HepG2 (cell line): ENCODE measurements around the gene CFTR. TPM values are rescaled to one million over a fixed set of nuclear protein-coding genes. Genes with fewer than 3 reads are reported as not detected.
A peak's percentile ranks its signal among the peaks of the same experiment; 100 is the strongest.

ENCODE experiments used
- ATAC-seq: fragments of 200-7000 bp; cut with Tn5 transposase; 3 replicates; pipeline ENCODE4 v1.9.1; 2020; ENCODE audit warnings: mild to moderate bottlenecking, moderate library complexity
- BruUV-seq: library from RNA; stranded (reverse); fragments of 400-500 nt; replicated peaks from 2 replicates; lab custom pipeline; 2021; lab: Mats Ljungman, UMichigan
- CTCF ChIA-PET: fragments of 300-600 bp; formaldehyde crosslinking; extraction: SDS; loops from one replicate; lab custom pipeline; 2021; ENCODE audit warnings: low total read pairs, inconsistent platforms, low intra/inter-chr PET ratio; lab: Yijun Ruan, JAX
- POLR2A ChIA-PET: fragments of 350-600 bp; sonication (Branson Sonifier 250); formaldehyde crosslinking; loops from one replicate; lab custom pipeline; 2020; ENCODE audit warnings: antibody characterized with exemption, inconsistent platforms; lab: Yijun Ruan, JAX
- DNase-seq: peaks from one replicate; pipeline ENCODE4 v3.0.0-alpha.2; 2015; ENCODE audit warnings: low spot score
- FAIRE-seq: peaks from 3 replicates; lab custom pipeline; 2011; peaks lifted over from hg19 to GRCh38; lab: Jason Lieb, UNC
- H2AFZ ChIP-seq: one replicate; pipeline ENCODE4 v1.6.1; 2011; ENCODE audit warnings: low read length, inconsistent platforms
- H3K27ac ChIP-seq: fragments of 300-600 bp; 3 replicates; pipeline ENCODE4 v1.8.0; 2011; ENCODE audit warnings: mixed run types, mild to moderate bottlenecking, mixed read lengths, low read length, inconsistent platforms; ENCODE audit not compliant: insufficient read depth; ENCODE audit errors: extremely low read length
- H3K27me3 ChIP-seq, 2 experiments: fragments of 200-600 bp in 1 of 2; 2 replicates in 1 of 2; 3 replicates in 1 of 2; pipeline versions ENCODE4 v1.6.0 to v1.8.0; 2011; ENCODE audit warnings: low read length in 2 of 2, mild to moderate bottlenecking in 2 of 2, moderate library complexity in 2 of 2, inconsistent platforms in 1 of 2; ENCODE audit not compliant: insufficient read depth in 2 of 2, control insufficient read depth in 1 of 2
- H3K36me3 ChIP-seq, 2 experiments: fragments of 200-600 bp in 1 of 2; replicated peaks in 1 of 2; 2 replicates in 1 of 2; 3 replicates in 1 of 2; pipeline versions ENCODE4 v1.5.1 to v1.8.0; 2011; ENCODE audit warnings: low read length in 2 of 2, inconsistent platforms in 1 of 2; ENCODE audit not compliant: insufficient read depth in 2 of 2, control insufficient read depth in 1 of 2
- H3K4me1 ChIP-seq: 2 replicates; pipeline ENCODE4 v1.5.1; 2012; ENCODE audit warnings: low read length, inconsistent platforms; ENCODE audit not compliant: insufficient read depth
- H3K4me2 ChIP-seq: 2 replicates; pipeline ENCODE4 v1.6.0; 2011; ENCODE audit warnings: low read depth, low read length, inconsistent platforms
- H3K4me3 ChIP-seq, 3 experiments: fragments of 200-600 bp in 1 of 3; sonication (generic), shearing (Covaris generic) in 1 of 3; replicated peaks in 1 of 3; 2 replicates each; pipeline ENCODE4 v1.5.1; 2011 to 2016; ENCODE audit warnings: low read length in 3 of 3, inconsistent platforms in 2 of 3, low read depth in 2 of 3, mild to moderate bottlenecking in 2 of 3, control low read depth in 1 of 3, mixed read lengths in 1 of 3; ENCODE audit not compliant: insufficient read depth in 1 of 3
- H3K79me2 ChIP-seq: one replicate; pipeline ENCODE4 v1.6.1; 2011; ENCODE audit warnings: low read length, inconsistent platforms; ENCODE audit not compliant: insufficient read depth
- H3K9ac ChIP-seq: 2 replicates; pipeline ENCODE4 v1.6.0; 2011; ENCODE audit warnings: mild to moderate bottlenecking, low read depth, low read length, inconsistent platforms; ENCODE audit not compliant: insufficient read depth
- H3K9me3 ChIP-seq: 2 replicates; pipeline ENCODE4 v1.5.1; 2012; ENCODE audit warnings: mild to moderate bottlenecking, low read length
- H4K20me1 ChIP-seq: 2 replicates; pipeline ENCODE4 v1.6.0; 2011; ENCODE audit warnings: inconsistent platforms, mild to moderate bottlenecking, low read length, moderate library complexity; ENCODE audit not compliant: insufficient read depth
- AGO2 ChIP-seq: fragments of 200-400 bp; formaldehyde crosslinking; optimal IDR thresholded peaks from 2 replicates; pipeline ENCODE3; 2017; ENCODE audit warnings: mild to moderate bottlenecking, low read depth, low read length, moderate library complexity
- ARNTL ChIP-seq: sonication (generic); formaldehyde crosslinking; IDR thresholded peaks from 2 replicates; pipeline ENCODE4 v1.4.0; 2020; ENCODE audit warnings: mild to moderate bottlenecking, missing genetic modification reagents
- ERF ChIP-seq: IDR thresholded peaks from 2 replicates; pipeline ENCODE4 v1.6.1; 2018; ENCODE audit warnings: missing biosample characterization, missing genetic modification reagents
- GLI4 ChIP-seq: sonication (generic); formaldehyde crosslinking; IDR thresholded peaks from 2 replicates; pipeline ENCODE4 v1.5.1; 2020; ENCODE audit warnings: missing genetic modification reagents, mild to moderate bottlenecking, moderate library complexity, borderline replicate concordance
- HDAC2 ChIP-seq: sonication (generic); formaldehyde crosslinking; IDR thresholded peaks from 2 replicates; pipeline ENCODE4 v1.4.0; 2020; ENCODE audit warnings: missing genetic modification reagents
- HOXA5 ChIP-seq: sonication (generic); formaldehyde crosslinking; IDR thresholded peaks from 2 replicates; pipeline ENCODE4 v1.4.0; 2020; ENCODE audit warnings: missing genetic modification reagents
- KAT7 ChIP-seq: IDR thresholded peaks from 2 replicates; pipeline ENCODE4 v1.6.1; 2018; ENCODE audit warnings: borderline replicate concordance, missing compliant biosample characterization
- KLF16 ChIP-seq, 2 experiments: sonication (generic) in 1 of 2; formaldehyde crosslinking in 1 of 2; IDR thresholded peaks; 2 replicates each; pipeline versions ENCODE4 v1.6.1 to v1.8.0; 2016 to 2023; ENCODE audit warnings: missing genetic modification reagents in 2 of 2, missing compliant biosample characterization in 1 of 2
- NFATC3 ChIP-seq: sonication (generic); formaldehyde crosslinking; IDR thresholded peaks from 2 replicates; pipeline ENCODE4 v1.5.1; 2020; ENCODE audit warnings: mild to moderate bottlenecking, missing genetic modification reagents
- NFE2L2 ChIP-seq: fragments of 150-350 bp; IDR thresholded peaks from 2 replicates; pipeline ENCODE4 v1.6.1; 2014; ENCODE audit warnings: low read length
- PRPF4 ChIP-seq: fragments of 200-400 bp; formaldehyde crosslinking; IDR thresholded peaks from 2 replicates; pipeline ENCODE4 v1.6.1; 2016; ENCODE audit warnings: low read length, low read depth; ENCODE audit not compliant: poor library complexity, severe bottlenecking
- PTBP1 ChIP-seq: fragments of 200-400 bp; formaldehyde crosslinking; IDR thresholded peaks from 2 replicates; pipeline ENCODE4 v1.6.1; 2018; ENCODE audit warnings: low read length, low read depth; ENCODE audit not compliant: poor library complexity, severe bottlenecking
- RAD51 ChIP-seq: fragments of 450-650 bp; IDR thresholded peaks from 2 replicates; pipeline ENCODE4 v1.6.1; 2016; ENCODE audit warnings: borderline replicate concordance
- RBAK ChIP-seq: sonication (generic); formaldehyde crosslinking; IDR thresholded peaks from 2 replicates; pipeline ENCODE4 v1.5.1; 2020; ENCODE audit warnings: mild to moderate bottlenecking, missing genetic modification reagents
- SP2 ChIP-seq: sonication (generic); formaldehyde crosslinking; IDR thresholded peaks from 2 replicates; pipeline ENCODE4 v1.5.1; 2020; ENCODE audit warnings: mild to moderate bottlenecking, missing genetic modification reagents
- ZNF230 ChIP-seq: sonication (generic); formaldehyde crosslinking; IDR thresholded peaks from 2 replicates; pipeline ENCODE4 v1.4.0; 2020; ENCODE audit warnings: mild to moderate bottlenecking, missing genetic modification reagents
- ZNF34 ChIP-seq: sonication (generic); formaldehyde crosslinking; IDR thresholded peaks from 2 replicates; pipeline ENCODE4 v1.4.0; 2020; ENCODE audit warnings: mild to moderate bottlenecking, missing genetic modification reagents, borderline replicate concordance
- ZNF724P ChIP-seq: sonication (generic); formaldehyde crosslinking; IDR thresholded peaks from 2 replicates; pipeline ENCODE4 v1.8.0; 2022; ENCODE audit warnings: missing genetic modification reagents, borderline replicate concordance
- WGBS: methylation state at CpG from one replicate; pipeline ENCODE4 v1.1.6; 2017; ENCODE audit warnings: low lambda C conversion rate; 5-methylcytosine and 5-hydroxymethylcytosine counted together
- in situ Hi-C: cut with HindIII; loops from 2 replicates; pipeline ENCODE4 v1.10.0; 2017; ENCODE audit warnings: low pct_unique_long_range_greater_than_20kb; ENCODE audit not compliant: extremely low pct_ligation_motif_present
- intact Hi-C: fragments of 100-400 bp; cut with micrococcal nuclease; formaldehyde crosslinking; loops from one replicate; pipeline ENCODE4 v1.10.0; 2022; ENCODE audit not compliant: unreplicated experiment
- polyA plus RNA-seq, 8 experiments: library from polyadenylated mRNA; depleted of rRNA in 3 of 8; stranded (reverse) in 7 of 8; unstranded in 1 of 8; fragments of >200 nt; fragmentation: Illumina TruSeq in 4 of 8; extraction: Trizol in 4 of 8; gene quantifications; 2 replicates each; pipeline versions ENCODE4 v1.2.1 to v1.2.3, GENCODE V29; 2011 to 2016; ENCODE audit warnings: low read depth in 4 of 8, missing spikeins in 1 of 8, mixed read lengths in 1 of 8; ENCODE audit not compliant: insufficient read depth in 1 of 8
- total RNA-seq, 5 experiments: library from RNA; depleted of rRNA; stranded (reverse); fragments of >200 nt; fragmentation: Illumina TruSeq; extraction: Trizol; gene quantifications; 2 replicates each; pipeline ENCODE4 v1.2.3, GENCODE V29; 2016; ENCODE audit warnings: low read depth in 1 of 5
- TF ChIP-seq, protein P1 (sequence below): sonication (generic); formaldehyde crosslinking; IDR thresholded peaks from 2 replicates; pipeline ENCODE4 v1.8.1; 2023; ENCODE audit warnings: mild to moderate bottlenecking, missing genetic modification reagents

The CFTR gene
- total and polyA plus RNA-seq, 2 of the 13 experiments (the other 11 are each of a cell fraction or from before 2014, with no cell fraction given), result not detected

DNA sequence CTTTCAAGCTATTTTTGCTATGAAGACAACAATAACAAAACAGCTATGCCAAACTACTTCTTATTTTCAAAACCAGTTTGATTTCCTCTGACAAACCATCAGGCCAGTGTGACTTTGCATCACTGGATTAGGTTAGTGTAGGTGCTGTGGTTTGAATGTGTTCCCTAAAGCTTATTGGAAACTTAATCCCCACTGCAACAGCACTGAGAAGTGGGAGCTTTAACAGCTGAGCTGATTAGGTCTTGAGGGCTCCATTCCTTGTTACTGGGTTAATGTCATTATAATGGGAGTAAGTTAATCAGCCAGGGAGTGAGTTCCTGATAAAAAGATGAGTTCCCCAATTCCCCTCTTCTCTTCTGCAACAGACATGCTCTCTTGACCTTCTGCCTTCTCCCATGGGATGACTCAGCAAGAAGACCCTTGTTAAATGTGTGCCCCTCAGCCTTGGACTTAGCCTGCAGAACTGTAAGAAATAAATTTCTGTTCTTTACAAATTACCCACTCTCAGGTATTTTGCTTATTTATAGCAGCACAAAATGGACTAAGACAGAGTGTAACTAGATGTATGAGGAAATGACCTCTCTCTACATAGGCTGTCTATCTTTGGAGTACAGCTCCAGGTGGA, 206.6 kb downstream of the CFTR start:
- H3K36me3 ChIP-seq, result no peaks in the 10 kb centered on the region
- POLR2A ChIA-PET, result no interaction called here

GRCh38 chr7:117688126-117688525, 208.3 kb downstream of the CFTR start:
- H3K4me2 ChIP-seq, result no peak overlapping the region
- ChIA-PET CTCF (no interaction called here), POLR2A (no interaction called here)
- H3K4me1 ChIP-seq, result no peaks in the 10 kb centered on the region
- H3K27ac ChIP-seq, result no peak overlapping the region
- H3K9me3 ChIP-seq, result no peaks in the 10 kb centered on the region
- H3K36me3 ChIP-seq, result no peaks in the 10 kb centered on the region
- intact Hi-C loops, result no loop called here
- 69% methylated on average over 2 of the region's 2 CpGs for WGBS
- no peak overlapping the region for H3K9ac ChIP-seq
- ATAC-seq (no peak), FAIRE-seq (no peak), DNase-seq (no peak)
- TF ChIP-seq KAT7 (CRISPR knock-in tag), result no peak
- TF ChIP-seq ERF, result no peak
- TF ChIP-seq SP2 (CRISPR knock-in tag), result no peak
- no peak for TF ChIP-seq ARNTL
- TF ChIP-seq, protein P1, sequence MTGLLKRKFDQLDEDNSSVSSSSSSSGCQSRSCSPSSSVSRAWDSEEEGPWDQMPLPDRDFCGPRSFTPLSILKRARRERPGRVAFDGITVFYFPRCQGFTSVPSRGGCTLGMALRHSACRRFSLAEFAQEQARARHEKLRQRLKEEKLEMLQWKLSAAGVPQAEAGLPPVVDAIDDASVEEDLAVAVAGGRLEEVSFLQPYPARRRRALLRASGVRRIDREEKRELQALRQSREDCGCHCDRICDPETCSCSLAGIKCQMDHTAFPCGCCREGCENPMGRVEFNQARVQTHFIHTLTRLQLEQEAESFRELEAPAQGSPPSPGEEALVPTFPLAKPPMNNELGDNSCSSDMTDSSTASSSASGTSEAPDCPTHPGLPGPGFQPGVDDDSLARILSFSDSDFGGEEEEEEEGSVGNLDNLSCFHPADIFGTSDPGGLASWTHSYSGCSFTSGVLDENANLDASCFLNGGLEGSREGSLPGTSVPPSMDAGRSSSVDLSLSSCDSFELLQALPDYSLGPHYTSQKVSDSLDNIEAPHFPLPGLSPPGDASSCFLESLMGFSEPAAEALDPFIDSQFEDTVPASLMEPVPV (CRISPR knock-in tag), result no peak
- TF ChIP-seq PRPF4, result no peak
- no peak for TF ChIP-seq RBAK
- no peak for TF ChIP-seq ZNF34 (CRISPR knock-in tag)
- no peak for TF ChIP-seq ZNF724P
- TF ChIP-seq NFATC3 (CRISPR knock-in tag), result no peak
- TF ChIP-seq RAD51, result no peak
- TF ChIP-seq PTBP1, result no peak
- TF ChIP-seq GLI4 (CRISPR knock-in tag), result no peak
- no peak for TF ChIP-seq HOXA5 (CRISPR knock-in tag)
- no peak for TF ChIP-seq ZNF230 (CRISPR knock-in tag)
- no peak for TF ChIP-seq KLF16 (CRISPR knock-in tag; IDR thresholded peaks at IDR 0.05)
- TF ChIP-seq HDAC2 (CRISPR knock-in tag), result no peak
- in situ Hi-C loops, result no loop called here
- no peak overlapping the region for H3K4me3 ChIP-seq
- no peak overlapping the region for H2AFZ ChIP-seq
- no peaks in the 10 kb centered on the region for H3K27me3 ChIP-seq
- no peaks in the 10 kb centered on the region for H3K79me2 ChIP-seq
- H4K20me1 ChIP-seq, result no peaks in the 10 kb centered on the region
- no TSS peak for BruUV-seq

More for the DNA sequence above, 206.6 kb downstream of the CFTR start:
- intact Hi-C loops (no loop called here), in situ Hi-C loops (no loop called here)
- no peak for FAIRE-seq
- Histone ChIP-seq H3K79me2 (no peaks in the 10 kb centered on the region), H3K9me3 (no peaks in the 10 kb centered on the region), H3K4me2 (no peak overlapping the region), H2AFZ (no peak overlapping the region), H3K9ac (no peak overlapping the region), H3K27ac (no peak overlapping the region), H3K4me1 (no peaks in the 10 kb centered on the region), H3K27me3 (no peaks in the 10 kb centered on the region), H3K4me3 (no peak overlapping the region), H4K20me1 (no peaks in the 10 kb centered on the region)
- BruUV-seq, result no TSS peak
- TF ChIP-seq NFE2L2 (peak; percentile 58; the same call in 1 of the 2 replicates), AGO2 (no peak)
- ATAC-seq, result no peak
- CTCF ChIA-PET, result no interaction called here
- DNase-seq, result no peak
